Right kidney (tissue), 1 donor: Measurements from ENCODE around the gene NOTCH1.

Source experiments
- DNase-seq: peaks from one replicate; pipeline ENCODE4 v3.0.0-alpha.2; 2016

The NOTCH1 gene

DNA sequence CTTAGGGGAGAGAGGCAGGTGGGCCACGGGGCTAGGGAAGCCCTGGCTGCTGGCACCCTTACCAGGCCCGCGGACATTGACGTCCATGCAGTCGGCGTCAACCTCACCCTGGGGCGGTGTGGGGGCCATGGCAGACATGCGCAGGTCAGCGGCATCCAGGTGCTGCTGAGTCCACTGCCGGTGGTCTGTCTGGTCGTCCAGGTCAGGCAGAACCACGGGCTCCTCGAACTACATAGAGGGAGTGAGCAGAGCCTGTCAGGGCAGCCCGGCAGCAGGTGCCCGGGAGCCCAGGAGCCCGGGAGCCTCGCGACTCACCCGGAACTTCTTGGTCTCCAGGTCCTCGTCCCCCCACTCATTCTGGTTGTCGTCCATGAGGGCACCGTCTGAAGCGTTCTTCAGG is 44.2 kb downstream of the NOTCH1 start:
- DNase-seq = no peak

DNA sequence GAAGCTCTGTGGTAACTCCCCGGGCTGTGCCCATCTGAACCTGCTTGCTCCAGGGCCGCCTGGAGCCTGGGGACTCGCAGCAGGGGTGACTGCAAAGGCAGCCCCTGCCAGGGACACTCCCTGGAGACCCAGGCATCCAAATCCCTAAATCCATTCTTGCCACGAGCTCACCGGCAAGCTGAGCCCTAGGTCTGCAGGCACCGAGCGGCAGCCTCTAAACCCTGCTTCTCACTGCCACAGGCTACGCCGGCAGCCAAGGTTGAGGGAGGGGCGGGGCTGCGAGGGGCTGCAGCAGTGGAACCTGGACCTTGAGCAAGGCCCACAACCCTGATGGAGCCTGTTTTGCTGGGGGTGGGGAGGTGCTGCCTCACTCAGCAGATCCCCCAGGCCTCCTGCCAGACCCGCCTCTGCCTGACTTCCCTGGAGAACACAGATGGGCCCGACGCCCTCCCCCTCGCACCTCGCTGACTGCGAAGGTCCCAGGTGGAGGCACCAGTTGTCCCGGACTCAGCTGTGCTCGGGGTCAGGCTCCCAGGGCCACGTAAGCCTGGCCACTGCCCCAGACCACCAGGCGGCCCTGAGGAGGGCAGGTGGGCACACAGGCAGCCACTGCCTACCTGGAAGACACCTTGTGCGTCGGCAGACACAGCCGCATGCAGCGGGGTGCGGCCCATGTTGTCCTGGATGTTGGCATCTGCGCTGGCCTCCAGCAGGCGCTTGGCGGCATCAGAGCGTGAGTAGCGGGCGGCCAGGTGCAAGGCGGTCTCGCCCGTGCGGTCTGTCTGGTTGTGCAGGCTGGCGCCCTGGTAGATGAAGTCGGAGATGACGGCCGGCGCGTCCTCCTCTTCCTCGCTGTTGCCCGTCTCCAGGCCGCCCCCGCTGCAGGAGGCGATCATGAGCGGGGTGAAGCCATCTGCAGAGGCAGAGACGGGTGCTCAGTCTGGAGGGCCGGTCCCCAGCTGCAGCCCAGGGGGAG is 45.6 kb downstream of the NOTCH1 start:
- DNase-seq = no peak

- DNase-seq = no peak
Measured at GRCh38 chr9:136499071-136499934, 46.5 kb downstream of the NOTCH1 start.

GRCh38 chr9:136497916-136498695 is 47.7 kb downstream of the NOTCH1 start:
- DNase-seq = no peak

GRCh38 chr9:136496801-136497620 is 48.8 kb downstream of the NOTCH1 start:
- DNase-seq = no peak

DNA sequence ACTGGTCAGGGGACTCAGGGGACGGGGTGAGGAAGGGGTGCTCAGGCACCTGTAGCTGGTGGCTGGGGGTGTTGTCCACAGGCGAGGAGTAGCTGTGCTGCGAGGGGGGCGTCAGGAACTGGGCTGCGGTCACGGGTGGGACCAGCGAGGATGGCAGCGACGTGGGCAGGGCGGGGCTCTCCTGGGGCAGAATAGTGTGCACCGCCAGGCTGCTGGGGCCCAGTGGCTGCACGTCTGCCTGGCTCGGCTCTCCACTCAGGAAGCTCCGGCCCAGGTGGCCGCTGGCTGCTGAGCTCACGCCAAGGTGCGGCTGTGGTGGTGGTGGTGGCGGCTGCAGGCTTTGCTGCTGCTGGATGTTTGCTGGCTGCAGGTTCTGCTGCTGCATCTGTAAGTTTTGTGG is 49.7 kb downstream of the NOTCH1 start:
- DNase-seq = no peak

DNA sequence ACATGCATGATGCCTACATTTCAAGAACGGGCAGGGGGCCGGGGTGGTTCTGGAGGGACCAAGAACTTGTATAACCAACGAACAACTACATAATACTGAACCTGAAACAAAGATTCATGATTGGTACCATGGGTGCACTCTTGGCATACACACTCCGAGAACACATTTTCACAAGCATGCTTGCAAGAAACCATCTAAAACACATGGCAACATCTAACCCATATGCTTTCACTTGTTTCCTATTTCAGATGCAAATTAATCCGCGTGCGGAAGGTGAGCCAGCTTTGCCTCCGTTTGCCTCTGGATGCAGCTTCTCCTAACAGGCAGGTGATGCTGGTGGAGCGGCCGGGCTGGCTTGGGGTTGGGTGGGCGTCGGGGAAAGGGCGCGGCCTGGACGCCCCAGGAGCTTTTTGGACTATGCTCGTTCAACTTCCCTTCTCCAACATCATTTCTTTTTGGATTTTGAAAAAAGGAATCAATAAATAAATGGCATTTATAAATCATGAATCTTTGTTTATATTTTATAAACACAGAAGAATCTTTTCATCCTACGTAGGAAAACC is 50.5 kb downstream of the NOTCH1 start:
- no peak for DNase-seq

DNA sequence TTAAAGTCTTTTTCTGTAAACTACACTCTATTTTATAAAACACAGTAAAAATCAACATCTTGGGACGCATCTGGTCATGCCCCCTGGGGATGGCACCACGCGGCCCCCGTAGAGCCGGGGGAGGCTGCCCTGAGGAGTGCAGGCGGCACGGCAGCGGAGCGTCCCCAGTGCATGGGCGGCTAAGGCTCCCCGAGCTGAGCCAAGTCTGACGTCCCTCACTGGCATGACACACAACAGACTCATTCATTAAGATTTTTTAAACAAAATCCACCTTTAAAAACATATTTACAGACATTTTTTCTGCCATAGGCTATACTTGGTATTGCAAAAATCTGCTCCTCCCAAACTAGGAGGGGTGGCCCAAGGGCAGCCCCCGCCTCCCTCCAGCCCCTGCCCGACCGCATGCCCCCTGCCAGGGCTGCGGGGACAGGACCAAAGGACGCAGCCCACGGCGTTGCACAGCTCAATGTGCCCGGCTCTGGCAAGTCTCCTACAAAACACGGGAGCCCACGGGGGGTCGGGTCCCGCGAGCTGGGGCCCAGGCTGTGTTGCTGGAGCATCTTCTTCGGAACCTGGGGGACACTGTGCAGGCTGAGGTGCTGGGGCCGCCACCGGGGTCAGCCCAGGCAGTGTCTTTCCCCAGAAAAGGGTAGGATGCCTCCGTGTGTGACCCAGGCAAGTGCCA is 51.2 kb downstream of the NOTCH1 start:
- DNase-seq = no peak

- DNase-seq = no peak
Measured at GRCh38 chr9:136494012-136494411, 51.8 kb downstream of the NOTCH1 start.

DNA sequence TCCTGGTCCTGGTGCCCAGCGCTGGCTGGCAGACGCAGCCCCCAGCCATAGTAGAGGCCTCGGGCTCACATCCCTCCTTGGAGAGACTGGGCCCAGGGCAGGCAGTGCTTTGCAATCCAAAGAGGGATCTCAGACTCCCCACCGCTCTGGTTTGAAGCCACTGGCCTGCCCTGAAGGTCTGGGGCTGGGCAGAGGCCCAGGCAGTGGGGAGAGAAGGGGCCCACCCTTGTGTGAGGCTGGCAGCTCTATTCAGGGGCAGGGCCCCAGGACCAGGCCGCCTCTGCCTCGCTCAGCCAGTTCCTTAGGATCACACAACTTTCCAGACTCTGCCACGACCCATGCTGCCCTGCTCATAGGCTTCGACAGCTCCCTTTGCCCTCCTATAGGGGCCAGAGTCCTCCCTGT is 52.3 kb downstream of the NOTCH1 start:
- no peak for DNase-seq

- no peak for DNase-seq
Measured at GRCh38 chr9:136492978-136493522, 52.8 kb downstream of the NOTCH1 start.

DNA sequence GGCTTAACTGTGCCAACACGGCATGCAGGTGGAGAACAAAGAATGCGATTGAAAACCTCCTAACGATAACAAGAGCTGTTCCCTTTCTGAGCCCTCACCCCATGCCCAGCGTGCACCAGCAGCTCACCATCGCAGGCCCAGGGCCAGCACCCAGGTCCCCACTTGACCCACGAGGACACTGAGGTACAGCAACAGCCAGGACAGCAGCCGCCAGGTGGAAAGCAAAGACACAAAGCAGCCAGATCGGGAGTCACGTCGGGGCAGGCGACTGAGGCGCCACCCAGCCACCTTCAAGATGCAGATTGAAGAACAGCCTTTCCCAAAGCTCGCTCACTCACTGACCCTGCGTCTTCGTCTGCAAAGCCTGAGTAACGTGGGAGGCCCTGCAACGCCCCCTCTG is 56.1 kb downstream of the NOTCH1 start:
- DNase-seq = no peak

- peak; percentile 69 for DNase-seq
Measured at GRCh38 chr9:136488247-136489214, 57.3 kb downstream of the NOTCH1 start.

GRCh38 chr9:136487672-136488071 is 58.2 kb downstream of the NOTCH1 start:
- DNase-seq = no peak

DNA sequence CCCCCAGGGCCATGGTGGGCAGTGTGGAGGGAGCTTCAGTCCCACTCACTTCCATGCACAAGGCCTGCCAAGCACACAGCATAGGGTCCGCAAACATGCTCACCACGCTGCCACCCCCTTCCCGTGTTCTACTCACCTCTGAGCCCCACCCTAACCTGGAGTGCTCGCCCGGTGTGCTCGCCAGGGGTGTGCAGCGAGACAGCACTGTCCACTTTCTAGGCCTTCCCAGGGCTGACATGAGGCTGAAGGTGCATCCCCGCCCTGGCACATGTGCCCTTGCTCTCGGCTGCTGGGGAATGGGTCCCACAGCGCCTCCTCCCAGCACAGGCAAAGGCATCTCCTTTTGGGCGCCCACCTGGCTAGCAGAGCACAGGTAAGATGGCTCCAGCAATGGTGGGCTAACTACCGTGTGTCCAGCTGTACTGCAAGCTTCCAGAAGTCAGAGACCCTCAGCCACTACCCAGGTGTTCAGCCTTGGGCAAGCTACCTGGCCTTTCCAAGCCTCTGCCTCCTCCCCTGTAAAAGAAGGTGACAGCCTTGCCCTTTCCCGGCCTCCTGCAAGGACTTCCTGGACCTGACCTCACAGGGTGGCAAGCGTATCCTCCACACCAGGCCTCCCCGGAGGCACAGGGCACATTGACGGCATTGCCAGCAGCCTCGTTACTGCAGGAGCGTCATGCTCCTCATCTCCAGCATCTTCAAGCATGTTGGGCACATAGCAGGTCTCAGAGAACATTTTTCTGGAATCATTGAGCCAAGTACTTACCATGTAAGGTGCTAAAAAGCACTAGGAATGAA is 58.8 kb downstream of the NOTCH1 start:
- DNase-seq = no peak

GRCh38 chr9:136486131-136486530 is 59.7 kb downstream of the NOTCH1 start:
- no peak for DNase-seq

- DNase-seq = peak; percentile 68
Measured at GRCh38 chr9:136485049-136486045, 60.5 kb downstream of the NOTCH1 start.
